Neutrophil (primary cell): ENCODE data around the gene AMER3.

Source experiments
- H3K27ac ChIP-seq: fragments of 200-600 bp; sonication (generic); 2 replicates; pipeline ENCODE4 v1.5.1; 2016; ENCODE audit warnings: mild to moderate bottlenecking, moderate library complexity
- H3K27me3 ChIP-seq: fragments of 200-600 bp; sonication (generic); 2 replicates; pipeline ENCODE4 v1.6.0; 2016; ENCODE audit warnings: mild to moderate bottlenecking
- H3K36me3 ChIP-seq: fragments of 200-600 bp; sonication (generic); 2 replicates; pipeline ENCODE4 v1.5.1; 2017
- H3K4me1 ChIP-seq, 2 experiments: fragments of 200-600 bp in 1 of 2; sonication (generic) in 1 of 2; 1 replicate in 1 of 2; 2 replicates in 1 of 2; pipeline versions ENCODE4 v1.5.1 to v1.6.1; 2013 to 2016; ENCODE audit warnings: low read depth in 1 of 2, low read length in 1 of 2, mild to moderate bottlenecking in 1 of 2, moderate library complexity in 1 of 2; ENCODE audit not compliant: control insufficient read depth in 1 of 2, insufficient read depth in 1 of 2
- H3K4me3 ChIP-seq, 2 experiments: fragments of 200-600 bp in 1 of 2; sonication (generic) in 1 of 2; 1 replicate in 1 of 2; 2 replicates in 1 of 2; pipeline ENCODE4 v1.5.1; 2013 to 2016; ENCODE audit warnings: low read depth in 1 of 2, low read length in 1 of 2, mild to moderate bottlenecking in 1 of 2, moderate library complexity in 1 of 2
- H3K9me3 ChIP-seq: fragments of 200-600 bp; sonication (generic); 2 replicates; pipeline ENCODE4 v1.5.1; 2016
- CTCF ChIP-seq: fragments of 200-600 bp; sonication (generic); IDR thresholded peaks from 2 replicates; pipeline ENCODE4 v1.5.1; 2016; ENCODE audit warnings: antibody characterized with exemption

Gene AMER3

GRCh38 chr2:130762910-130763385 lies 7.6 kb downstream of the AMER3 start:
- Histone ChIP-seq H3K27me3 (peaks cover 20% of the 10 kb centered on the region), H3K36me3 (no peaks in the 10 kb centered on the region), H3K9me3 (no peaks in the 10 kb centered on the region), H3K4me3 (no peak overlapping the region), H3K4me1 (no peaks in the 10 kb centered on the region), H3K27ac (no peak overlapping the region)
- no peak for TF ChIP-seq CTCF

DNA sequence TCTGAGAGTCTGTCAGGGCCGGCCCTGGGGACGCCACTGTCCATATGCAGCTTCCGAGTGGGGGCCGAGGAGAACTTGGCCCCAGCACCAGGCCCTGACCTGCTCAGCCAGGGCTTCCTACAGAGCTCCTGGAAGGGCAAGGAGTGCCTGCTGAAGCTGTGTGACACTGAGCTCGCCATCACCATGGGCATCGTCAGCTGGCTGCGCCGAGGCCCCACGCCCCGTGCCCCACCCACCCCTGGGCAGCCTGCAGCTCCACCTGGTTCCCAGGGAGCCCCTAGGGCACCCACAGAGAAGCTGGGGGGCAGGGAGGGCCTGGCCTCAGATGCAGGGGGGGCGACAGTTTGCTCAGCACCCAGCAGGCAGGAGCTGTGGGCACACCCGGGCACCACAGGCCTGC lies 8.1 kb downstream of the AMER3 start:
- Histone ChIP-seq H3K9me3 (no peaks in the 10 kb centered on the region), H3K36me3 (no peaks in the 10 kb centered on the region), H3K27ac (no peak overlapping the region), H3K4me1 (no peaks in the 10 kb centered on the region), H3K27me3 (peaks cover 15% of the 10 kb centered on the region), H3K4me3 (no peak overlapping the region)
- TF ChIP-seq CTCF: no peak

DNA sequence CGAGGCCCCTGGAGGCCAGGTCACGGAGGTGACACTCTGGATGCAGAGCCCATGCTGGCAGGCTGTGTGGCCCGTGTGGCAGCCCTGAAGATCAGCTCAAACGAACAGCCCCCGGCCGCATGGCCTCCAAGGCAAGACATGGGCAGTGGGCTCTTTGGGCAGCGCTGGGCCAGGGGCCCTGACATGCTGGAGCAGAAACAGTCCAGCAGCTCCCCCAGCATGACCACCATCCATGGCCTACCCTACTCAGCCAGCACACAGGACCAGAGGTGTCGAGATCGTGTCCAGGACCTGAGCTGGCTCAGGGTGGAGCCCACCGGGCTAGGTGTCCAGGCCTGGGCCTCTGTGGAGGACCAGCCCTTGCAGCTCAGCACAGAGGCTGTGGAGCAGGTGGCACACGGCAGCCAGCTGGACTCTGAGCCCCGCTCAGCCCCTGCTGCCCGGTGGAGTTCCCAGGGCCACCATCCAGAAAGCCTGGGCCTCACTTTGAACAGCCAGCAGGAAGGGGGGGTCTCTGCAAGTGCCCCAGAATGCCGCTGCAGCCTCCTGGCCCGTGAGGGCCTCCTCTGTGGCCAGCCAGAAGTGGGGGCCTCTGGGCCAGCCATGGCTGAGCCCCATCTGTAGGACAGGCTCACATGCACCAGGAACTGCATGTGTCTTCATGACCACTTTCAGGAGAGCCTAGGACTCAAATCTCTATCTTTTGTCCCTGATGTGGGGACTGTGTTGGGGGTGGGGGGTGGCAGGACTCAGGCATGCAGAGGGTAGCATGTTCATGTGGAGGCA lies 8.9 kb downstream of the AMER3 start:
- Histone ChIP-seq H3K4me1 (no peaks in the 10 kb centered on the region), H3K9me3 (no peaks in the 10 kb centered on the region), H3K36me3 (no peaks in the 10 kb centered on the region), H3K4me3 (no peak overlapping the region), H3K27ac (no peak overlapping the region), H3K27me3 (peaks cover 7% of the 10 kb centered on the region)
- no peak for TF ChIP-seq CTCF

- no peaks in the 10 kb centered on the region for H3K4me1 ChIP-seq
- H3K9me3 ChIP-seq: no peaks in the 10 kb centered on the region
- TF ChIP-seq CTCF: no peak
- no peak overlapping the region for H3K27ac ChIP-seq
- no peaks in the 10 kb centered on the region for H3K36me3 ChIP-seq
- H3K4me3 ChIP-seq: no peak overlapping the region
- H3K27me3 ChIP-seq: peaks cover 4% of the 10 kb centered on the region
These were observed 9.4 kb downstream of the AMER3 start for GRCh38 chr2:130764821-130765115.

GRCh38 chr2:130765464-130765863 lies 10.1 kb downstream of the AMER3 start:
- Histone ChIP-seq H3K9me3 (no peaks in the 10 kb centered on the region), H3K27ac (no peak overlapping the region), H3K4me3 (no peak overlapping the region), H3K4me1 (no peaks in the 10 kb centered on the region), H3K27me3 (peaks cover 5% of the 10 kb centered on the region), H3K36me3 (no peaks in the 10 kb centered on the region)
- no peak for TF ChIP-seq CTCF
